Muscle of leg (tissue), 11 donors: ENCODE measurements around the gene TUBA3C. TPM values are rescaled to one million over a fixed set of nuclear protein-coding genes. Genes with fewer than 3 reads are reported as not detected.

Experiments
- DNase-seq: peaks from one replicate; pipeline ENCODE4 v3.0.0; 2013
- H3K27ac ChIP-seq: one replicate; pipeline ENCODE4 v1.5.1; 2013; ENCODE audit warnings: mild to moderate bottlenecking, low read length, control low read depth
- H3K27me3 ChIP-seq: one replicate; pipeline ENCODE4 v1.6.1; 2013; ENCODE audit warnings: low read length; ENCODE audit not compliant: control insufficient read depth, insufficient read depth
- H3K36me3 ChIP-seq: one replicate; pipeline ENCODE4 v1.6.1; 2013; ENCODE audit warnings: low read length; ENCODE audit not compliant: control insufficient read depth, insufficient read depth
- H3K4me1 ChIP-seq: one replicate; pipeline ENCODE4 v1.6.1; 2013; ENCODE audit warnings: low read length; ENCODE audit not compliant: control insufficient read depth, insufficient read depth
- H3K4me3 ChIP-seq: one replicate; pipeline ENCODE4 v1.5.1; 2013; ENCODE audit warnings: low read length, control low read depth
- H3K9me3 ChIP-seq: replicated peaks from 2 replicates; pipeline ENCODE4 v1.6.1; 2013; ENCODE audit warnings: low read depth, low read length; ENCODE audit not compliant: control insufficient read depth
- WGBS: methylation state at CpG from one replicate; pipeline ENCODE4 v1.1.5; 2013; ENCODE audit warnings: missing lambda C conversion rate; ENCODE audit not compliant: insufficient coverage; 5-methylcytosine and 5-hydroxymethylcytosine counted together
- polyA plus RNA-seq, 8 donors: library from polyadenylated mRNA; unstranded; fragments of 120-200 nt; gene quantifications; one replicate each; pipeline versions ENCODE4 v1.2.1 to v1.2.3, GENCODE V29; 2013; ENCODE audit warnings: inconsistent platforms in 1 of 8, low replicate concordance in 1 of 8; ENCODE audit not compliant: insufficient read length in 8 of 8, insufficient read depth in 1 of 8
- total RNA-seq: library from RNA; stranded (reverse); fragments of 120-200 nt; gene quantifications from one replicate; pipeline ENCODE4 v1.2.4, GENCODE V29; 2013

The TUBA3C gene
- total and polyA plus RNA-seq, 9 donors, result not detected

GRCh38 chr13:19153782-19154450, 27.7 kb downstream of the TUBA3C start:
- Histone ChIP-seq H3K27me3 (no peaks in the 10 kb centered on the region), H3K4me3 (no peak overlapping the region), H3K27ac (no peak overlapping the region), H3K9me3 (peaks cover 81% of the 10 kb centered on the region), H3K4me1 (no peaks in the 10 kb centered on the region), H3K36me3 (no peaks in the 10 kb centered on the region)
- 76% methylated on average over 8 of the region's 9 CpGs for WGBS
- DNase-seq, result no peak

- H3K27ac ChIP-seq, result no peak overlapping the region
- DNase-seq, result no peak
- H3K27me3 ChIP-seq, result no peaks in the 10 kb centered on the region
- peaks cover 73% of the 10 kb centered on the region for H3K9me3 ChIP-seq
- 52% methylated on average over 3 of the region's 5 CpGs for WGBS
- H3K36me3 ChIP-seq, result no peaks in the 10 kb centered on the region
- no peaks in the 10 kb centered on the region for H3K4me1 ChIP-seq
- no peak overlapping the region for H3K4me3 ChIP-seq
These were observed 29.2 kb downstream of the TUBA3C start for GRCh38 chr13:19152403-19152802.

- no peak overlapping the region for H3K27ac ChIP-seq
- WGBS, result 86% methylated on average over 7 of the region's 14 CpGs
- H3K36me3 ChIP-seq, result no peaks in the 10 kb centered on the region
- DNase-seq, result no peak
- H3K9me3 ChIP-seq, result peaks cover 74% of the 10 kb centered on the region
- H3K4me1 ChIP-seq, result no peaks in the 10 kb centered on the region
- no peak overlapping the region for H3K4me3 ChIP-seq
- H3K27me3 ChIP-seq, result no peaks in the 10 kb centered on the region
These were observed 29.9 kb downstream of the TUBA3C start for GRCh38 chr13:19151581-19152263.

- Histone ChIP-seq H3K4me3 (no peak overlapping the region), H3K27ac (no peak overlapping the region), H3K9me3 (peaks cover 68% of the 10 kb centered on the region), H3K4me1 (no peaks in the 10 kb centered on the region), H3K27me3 (no peaks in the 10 kb centered on the region), H3K36me3 (no peaks in the 10 kb centered on the region)
- 73% methylated on average over 4 of the region's 8 CpGs for WGBS
- no peak for DNase-seq
These were observed 30.9 kb downstream of the TUBA3C start for GRCh38 chr13:19150712-19151228.

- WGBS, result 85% methylated on average over 9 of the region's 10 CpGs
- Histone ChIP-seq H3K4me3 (no peak overlapping the region), H3K27ac (no peak overlapping the region), H3K36me3 (no peaks in the 10 kb centered on the region), H3K9me3 (peaks cover 66% of the 10 kb centered on the region), H3K27me3 (no peaks in the 10 kb centered on the region), H3K4me1 (no peaks in the 10 kb centered on the region)
- no peak for DNase-seq
These were observed 31.4 kb downstream of the TUBA3C start for GRCh38 chr13:19150226-19150625.

- H3K27me3 ChIP-seq, result no peaks in the 10 kb centered on the region
- peaks cover 51% of the 10 kb centered on the region for H3K9me3 ChIP-seq
- H3K4me3 ChIP-seq, result no peak overlapping the region
- H3K36me3 ChIP-seq, result no peaks in the 10 kb centered on the region
- H3K4me1 ChIP-seq, result no peaks in the 10 kb centered on the region
- no peak for DNase-seq
- no peak overlapping the region for H3K27ac ChIP-seq
These were observed 33.1 kb downstream of the TUBA3C start for GRCh38 chr13:19148561-19148960.
